SHP77 (cell line): ENCODE measurements around the gene TLK2.
"Not testable (repeated sequence)": the region's sequence is repeated elsewhere in the genome, so short reads cannot be mapped to it uniquely, and the experiment has no call there.

Experiments used
- DNase-seq, 2 experiments: peaks; one replicate each; lab custom pipeline; 2025; lab: John Stamatoyannopoulos, UW

TLK2 gene

GRCh38 chr17:62601471-62601870, 122.8 kb downstream of the TLK2 start:
- no peak for DNase-seq

- DNase-seq, result not testable (repeated sequence)
Measured at GRCh38 chr17:62603783-62604182, 125.2 kb downstream of the TLK2 start.

GRCh38 chr17:62605588-62605987, 127.0 kb downstream of the TLK2 start:
- no peak for DNase-seq

DNA sequence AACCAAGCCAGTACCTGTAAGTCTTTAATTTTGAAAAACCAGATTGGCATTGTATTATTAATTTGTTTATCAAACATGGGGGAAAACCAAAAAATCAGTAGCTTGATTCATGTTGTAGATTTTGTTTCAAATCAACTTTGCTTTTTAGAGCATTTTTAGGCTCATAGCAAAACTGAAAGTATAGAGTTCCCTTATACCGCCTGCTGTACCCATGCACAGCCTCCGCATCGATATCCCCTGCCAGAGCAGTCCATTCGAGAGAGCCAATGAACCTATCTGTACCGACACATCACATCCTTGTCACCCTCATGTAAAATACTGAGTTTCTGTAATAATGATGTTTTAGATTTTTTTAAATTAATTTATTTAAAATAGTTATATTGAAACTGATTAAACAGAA, 132.7 kb downstream of the TLK2 start:
- DNase-seq, result no peak

DNA sequence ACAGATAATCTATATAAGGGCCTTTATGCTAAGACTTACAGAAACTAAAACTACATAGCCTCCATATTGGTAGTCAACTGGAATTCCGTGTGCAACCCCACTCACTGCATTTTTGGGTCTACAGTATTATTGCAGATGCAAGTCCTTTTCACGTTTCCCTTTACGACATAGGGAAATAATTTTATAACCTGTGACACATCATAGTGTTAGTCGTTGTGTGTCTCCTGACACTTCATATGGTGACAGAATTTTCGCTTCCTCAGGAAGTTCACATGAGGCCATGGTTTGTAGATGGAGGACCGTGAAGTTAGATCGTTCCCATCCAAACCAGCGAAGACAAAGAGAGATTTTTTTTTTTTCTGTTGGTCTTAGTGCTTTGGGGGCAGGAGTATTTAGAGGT, 133.1 kb downstream of the TLK2 start:
- no peak for DNase-seq

GRCh38 chr17:62612289-62612688, 133.7 kb downstream of the TLK2 start:
- not testable (repeated sequence) for DNase-seq

DNA sequence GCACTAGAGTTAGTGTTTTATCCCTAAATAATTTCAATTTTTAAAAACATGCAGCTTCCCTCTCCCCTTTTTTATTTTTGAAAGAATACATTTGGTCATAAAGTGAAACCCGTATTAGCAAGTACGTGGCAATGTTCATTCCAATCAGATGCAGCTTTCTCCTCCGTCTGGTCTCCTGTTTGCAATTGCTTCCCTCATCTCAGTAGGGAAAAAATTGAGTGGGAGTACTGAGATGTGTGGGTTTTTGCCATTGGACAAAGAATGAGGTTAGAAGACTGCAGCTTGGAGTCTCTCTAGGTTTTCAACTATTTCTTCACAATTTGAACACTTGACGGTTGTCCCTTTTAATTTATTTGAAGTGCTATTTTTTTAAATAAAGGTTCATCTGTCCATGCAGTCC, 134.5 kb downstream of the TLK2 start:
- DNase-seq, result not testable (repeated sequence)

GRCh38 chr17:62614142-62614541, 135.5 kb downstream of the TLK2 start:
- no peak for DNase-seq

- no peak for DNase-seq
Measured at GRCh38 chr17:62615503-62615902, 136.9 kb downstream of the TLK2 start.

DNA sequence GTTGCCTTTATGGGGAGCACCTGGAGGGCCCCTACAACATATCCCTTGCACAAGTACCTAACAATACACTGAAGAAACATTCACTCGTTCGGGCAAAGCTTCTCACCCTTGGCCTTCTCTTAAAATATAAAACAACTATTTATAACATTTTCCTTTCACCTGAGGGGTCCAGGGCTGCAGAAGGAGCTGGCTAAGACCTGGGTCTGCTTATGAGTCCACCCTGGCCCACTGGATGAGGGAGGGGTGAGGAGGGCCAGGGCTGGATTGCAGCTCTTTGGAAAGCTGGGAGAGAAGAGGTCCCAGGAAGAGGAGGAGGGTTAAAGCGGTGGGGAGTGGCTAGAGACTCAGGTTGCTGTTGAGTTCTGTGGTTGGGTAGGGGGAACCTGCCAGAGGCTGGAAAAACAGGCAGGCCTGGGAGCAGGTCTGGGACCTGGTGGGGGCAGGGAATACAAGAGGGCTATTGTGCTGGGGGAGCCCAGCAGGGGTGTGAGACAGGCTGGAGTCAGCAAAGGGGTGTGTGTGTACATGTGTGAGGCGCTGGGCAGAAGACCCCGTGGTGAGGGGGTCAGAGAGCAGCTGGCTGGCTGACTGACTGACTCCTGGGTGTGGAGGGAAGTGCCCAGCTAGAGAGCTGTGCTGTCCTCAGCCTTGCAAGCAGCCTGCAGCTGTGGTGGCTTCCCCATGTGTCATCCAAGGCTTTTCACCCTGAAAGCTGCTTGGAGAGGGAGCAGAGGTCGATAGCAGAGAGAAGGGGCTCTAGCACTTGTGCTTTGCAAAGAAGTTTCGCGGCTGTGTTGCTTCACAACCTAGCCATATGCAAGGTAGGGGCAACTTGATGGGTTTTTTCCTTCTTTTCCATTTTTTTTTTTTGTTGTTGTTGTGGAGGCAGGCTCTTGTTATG, 138.6 kb downstream of the TLK2 start:
- DNase-seq, result no peak

GRCh38 chr17:62617894-62618472, 139.4 kb downstream of the TLK2 start:
- DNase-seq, result no peak

GRCh38 chr17:62618647-62619416, 140.2 kb downstream of the TLK2 start:
- no peak for DNase-seq

- DNase-seq, result no peak
Measured at GRCh38 chr17:62619417-62620155, 141.0 kb downstream of the TLK2 start.

DNA sequence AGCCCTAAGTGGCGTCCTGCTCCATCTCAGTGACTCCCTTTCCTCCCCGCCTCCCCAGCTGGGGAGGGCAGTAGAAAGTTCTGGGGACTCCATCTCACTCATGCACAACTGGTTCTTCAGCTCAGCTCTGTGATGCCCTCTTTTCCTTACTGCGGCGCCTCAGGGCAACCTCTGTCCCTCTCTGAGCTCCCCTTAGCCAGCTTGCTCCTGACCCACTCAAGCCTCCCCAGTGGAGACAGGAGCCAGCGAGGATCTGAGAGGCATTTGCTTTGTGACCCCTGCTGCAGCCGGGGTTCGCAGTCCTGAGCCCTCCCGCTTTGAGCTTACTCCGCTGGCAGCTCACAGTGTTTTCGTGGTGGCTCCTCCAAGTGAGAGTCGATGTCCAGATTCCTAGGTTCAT, 142.6 kb downstream of the TLK2 start:
- DNase-seq, result no peak

DNA sequence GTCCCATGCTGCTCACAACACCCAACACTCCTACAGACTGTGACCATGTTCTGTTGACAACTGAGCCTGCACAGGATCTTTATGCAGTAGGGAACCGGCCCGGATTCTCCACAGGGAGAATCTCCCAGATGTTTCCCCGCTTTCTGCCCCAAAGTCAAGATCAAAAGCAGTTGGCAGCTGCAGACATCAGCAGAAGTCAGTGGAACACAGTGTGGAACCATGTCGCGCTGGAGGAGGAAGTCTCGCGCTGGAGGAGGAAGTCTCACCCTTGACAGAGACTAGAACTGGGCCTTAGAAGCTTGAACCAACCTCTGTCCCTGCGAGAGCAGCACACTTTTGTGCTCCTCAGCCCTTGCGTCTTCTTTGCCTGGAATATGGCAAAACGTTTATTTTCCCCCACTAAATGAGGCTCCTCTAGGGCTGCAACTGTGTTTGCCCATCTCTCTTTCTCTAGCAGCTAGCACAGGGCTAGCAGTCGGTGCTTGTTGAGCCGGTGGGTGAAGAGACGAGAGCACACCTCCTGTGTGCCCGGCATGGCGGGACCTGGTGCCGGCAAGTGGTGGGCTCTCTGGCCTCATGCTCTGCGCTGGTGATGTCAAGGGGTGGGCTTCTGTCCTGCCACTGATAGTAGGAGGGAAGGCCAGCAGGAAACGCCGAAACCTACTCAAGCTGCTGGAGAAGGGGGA, 146.7 kb downstream of the TLK2 start:
- no peak for DNase-seq

DNA sequence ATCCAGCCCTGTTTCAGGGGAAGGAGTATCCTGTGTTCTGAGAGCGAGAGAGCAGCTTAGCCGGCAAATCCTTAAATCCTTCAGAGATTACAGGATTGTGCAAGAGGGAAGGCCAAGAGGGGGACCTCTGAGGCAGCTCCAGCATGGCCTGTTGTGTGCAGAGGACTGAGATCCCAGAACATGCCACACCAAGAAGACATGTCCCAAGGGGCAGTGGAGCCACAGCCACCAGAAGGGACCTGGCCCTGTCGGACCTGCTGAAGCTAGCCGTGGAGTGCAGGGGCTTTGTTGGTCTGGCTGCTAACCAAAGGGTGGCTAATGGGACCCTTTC, 147.2 kb downstream of the TLK2 start:
- DNase-seq, result no peak

DNA sequence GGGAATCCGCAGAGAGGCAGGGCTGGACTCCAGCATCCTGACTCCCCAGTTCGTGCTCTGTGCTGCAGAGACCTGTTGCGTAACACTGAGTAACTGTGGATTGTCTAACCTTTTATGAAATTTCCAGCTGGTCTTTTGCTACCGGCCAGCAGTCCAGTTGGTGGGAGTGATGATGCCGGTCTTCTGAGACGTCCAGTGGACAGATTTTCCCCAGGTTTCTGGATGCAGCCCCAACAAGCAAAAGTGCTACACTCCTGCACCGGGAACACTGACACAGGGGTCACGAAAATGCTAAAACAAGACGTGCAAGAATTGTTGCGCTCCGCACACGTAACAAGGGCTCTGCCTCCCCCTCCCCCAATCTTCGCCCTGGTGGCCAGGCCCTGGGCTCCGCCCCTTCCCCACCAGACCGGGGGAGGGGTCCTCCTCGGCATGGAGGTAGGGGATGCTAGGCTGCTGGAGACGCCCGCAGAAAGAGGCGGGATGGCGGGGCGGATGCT, 148.1 kb downstream of the TLK2 start:
- no peak for DNase-seq

DNA sequence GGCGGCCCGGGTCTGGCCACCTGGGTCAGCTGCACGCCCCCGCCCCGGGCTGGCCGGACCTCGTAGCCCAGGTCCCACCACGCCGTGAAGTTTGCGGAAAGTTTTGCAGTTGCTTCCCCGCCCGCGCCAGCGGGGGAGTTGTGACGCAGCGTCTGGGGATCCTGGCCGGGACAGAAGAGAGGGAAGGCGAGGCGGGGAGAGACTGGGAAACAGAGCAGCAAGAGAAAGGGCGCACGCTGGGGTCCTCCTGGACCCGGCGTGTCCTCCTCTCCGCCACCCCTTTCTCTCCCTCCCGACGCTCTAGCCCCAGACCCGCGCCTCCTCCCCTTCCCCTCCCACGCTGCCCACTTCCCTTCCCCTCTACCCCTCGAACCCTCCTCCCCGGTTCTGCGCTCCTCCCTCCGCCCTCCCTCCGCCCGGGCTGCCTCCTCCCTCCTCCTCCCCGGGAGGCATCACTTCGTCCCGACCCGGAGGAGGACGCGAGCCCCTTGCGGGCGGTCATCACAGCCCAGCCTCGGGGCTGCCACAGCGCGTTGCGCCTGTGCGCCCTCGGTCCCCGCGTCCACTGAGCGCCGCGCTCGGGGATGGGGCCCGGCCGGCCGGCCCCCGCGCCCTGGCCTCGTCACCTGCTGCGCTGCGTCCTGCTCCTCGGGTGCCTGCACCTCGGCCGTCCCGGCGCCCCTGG, 148.7 kb downstream of the TLK2 start, which contains the start of gene MRC2:
TSS of gene MRC2 (plus strand) at position 452 of the 685 bp plus-strand sequence. CDS start at position 585, 133 bp downstream.
- DNase-seq, result no peak

DNA sequence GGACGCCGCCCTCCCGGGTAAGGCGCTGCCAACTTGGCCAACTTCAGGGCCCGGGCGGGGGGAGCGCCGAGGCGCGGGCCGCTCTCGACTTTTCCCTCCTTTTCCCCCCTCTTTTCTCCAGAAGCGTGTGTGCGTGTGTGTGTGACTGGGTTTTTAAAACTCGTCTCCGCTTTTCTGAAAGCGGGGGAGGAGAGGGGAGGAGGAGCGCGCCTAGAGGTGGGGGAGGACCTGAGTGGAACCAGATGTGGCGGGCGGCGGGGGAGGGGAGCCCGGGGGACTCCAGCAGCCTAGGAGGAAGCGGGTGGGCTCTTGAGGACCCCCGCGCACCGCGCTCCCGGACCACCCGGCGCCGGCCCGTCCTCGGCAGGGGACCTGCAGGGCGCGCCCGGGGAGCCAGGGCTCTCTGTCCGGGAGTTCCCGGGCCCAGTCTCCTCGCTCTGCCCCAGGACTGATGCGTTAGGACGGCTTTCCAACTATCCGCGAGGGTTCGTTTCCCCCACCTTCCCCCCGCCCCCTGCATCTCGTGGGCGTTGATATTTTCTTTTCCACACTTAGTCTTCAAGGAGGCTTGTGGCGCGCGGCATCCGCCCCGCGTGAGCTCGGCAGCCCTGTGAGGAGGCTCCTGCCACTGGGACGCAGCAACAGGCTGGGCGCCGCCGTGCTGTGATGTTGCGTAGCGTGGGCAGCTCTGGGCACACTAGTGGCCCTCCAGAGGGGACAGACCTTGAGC, 149.4 kb downstream of the TLK2 start:
- DNase-seq, result no peak
